GM13977 (cell line): ENCODE data around the gene TMEM273.

Experiments
- DNase-seq: peaks from one replicate; pipeline ENCODE4 v3.0.0; 2012; ENCODE audit warnings: low spot score
- CTCF ChIP-seq: IDR thresholded peaks from 2 replicates; pipeline ENCODE4 v1.5.1; 2012; ENCODE audit warnings: mild to moderate bottlenecking, control low read depth; ENCODE audit not compliant: insufficient read depth; ENCODE audit errors: extremely low read depth, missing control alignments
- in situ Hi-C: fragments of 300-500 bp; cut with MboI; formaldehyde crosslinking; loops from one replicate; pipeline ENCODE4 v1.12.0; 2022; ENCODE audit warnings: low sequenced_read_pairs, low pct_unique_long_range_greater_than_20kb, mixed read lengths, inconsistent platforms; ENCODE audit not compliant: unreplicated experiment

The TMEM273 gene

DNA sequence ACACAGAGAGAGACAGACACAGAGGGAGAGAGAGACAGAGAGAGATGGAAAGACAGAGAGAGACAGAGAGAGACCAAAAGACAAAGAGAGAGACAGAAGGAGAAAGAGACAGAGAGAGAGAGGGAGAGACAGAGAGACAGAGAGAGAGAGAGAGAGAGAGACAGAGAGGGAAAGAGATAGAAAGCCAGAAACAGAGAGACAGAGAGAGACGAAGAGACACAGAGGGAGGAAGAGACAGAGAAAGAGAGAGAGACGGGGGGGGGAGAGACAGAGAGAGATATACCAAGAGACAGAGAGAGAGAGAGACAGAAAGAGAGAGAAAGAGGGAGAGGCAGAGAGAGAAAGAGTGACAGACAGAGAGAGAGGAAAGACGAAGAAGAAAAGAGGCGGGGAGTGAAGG lies 83.1 kb downstream of the TMEM273 start:
- TF ChIP-seq CTCF = no peak
- no peak for DNase-seq
- in situ Hi-C loops = no loop called here
